Measurements from ENCODE around the gene GNMT. TPM values are rescaled to one million over a fixed set of nuclear protein-coding genes. Genes with fewer than 3 reads are reported as not detected.

Gene GNMT
- total and polyA plus RNA-seq, 10 of the 15 experiments (the other 5 are each of a cell fraction or from before 2014, with no cell fraction given): 0.27 to 1.1 (median 0.39) TPM

DNA sequence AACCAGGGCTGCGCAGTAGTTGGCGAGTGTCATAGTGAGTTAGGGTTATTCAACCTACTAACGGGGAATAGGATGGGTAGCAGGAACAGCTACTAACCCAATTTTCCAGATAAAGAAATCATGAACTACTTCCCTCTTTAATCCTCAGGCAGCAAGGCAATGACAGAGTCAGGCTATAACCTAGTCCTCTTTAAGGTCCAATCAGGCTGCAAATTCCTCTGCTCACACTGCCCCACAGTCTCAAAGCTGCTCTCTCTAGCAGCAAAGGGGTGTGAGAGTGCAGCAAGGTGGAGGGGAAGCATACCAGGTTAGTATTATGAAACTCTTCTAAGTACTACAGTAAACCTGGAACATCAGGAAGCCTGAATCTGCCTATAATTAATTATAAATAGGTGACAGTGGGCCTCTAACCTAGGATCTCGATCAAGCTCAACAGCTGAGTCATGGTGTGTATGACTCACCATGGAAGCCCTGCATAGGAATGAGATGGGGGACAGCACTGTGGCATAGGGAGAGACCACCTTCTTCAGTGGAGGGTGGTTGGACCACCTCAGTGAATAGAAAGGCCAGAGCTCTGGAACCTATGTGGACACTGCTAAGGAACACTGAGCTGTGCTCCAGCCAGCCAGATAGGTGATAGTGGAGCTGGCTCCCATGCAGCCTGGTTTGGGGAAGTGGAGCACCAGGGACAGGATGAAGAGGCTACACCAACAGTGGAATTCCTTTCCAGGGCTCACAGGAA, 10.5 kb downstream of the GNMT start (continued):
- TF ChIP-seq, protein P1, sequence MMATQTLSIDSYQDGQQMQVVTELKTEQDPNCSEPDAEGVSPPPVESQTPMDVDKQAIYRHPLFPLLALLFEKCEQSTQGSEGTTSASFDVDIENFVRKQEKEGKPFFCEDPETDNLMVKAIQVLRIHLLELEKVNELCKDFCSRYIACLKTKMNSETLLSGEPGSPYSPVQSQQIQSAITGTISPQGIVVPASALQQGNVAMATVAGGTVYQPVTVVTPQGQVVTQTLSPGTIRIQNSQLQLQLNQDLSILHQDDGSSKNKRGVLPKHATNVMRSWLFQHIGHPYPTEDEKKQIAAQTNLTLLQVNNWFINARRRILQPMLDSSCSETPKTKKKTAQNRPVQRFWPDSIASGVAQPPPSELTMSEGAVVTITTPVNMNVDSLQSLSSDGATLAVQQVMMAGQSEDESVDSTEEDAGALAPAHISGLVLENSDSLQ (IDR thresholded peaks at IDR 0.05): no peak
- TF ChIP-seq MYC (IDR thresholded peaks at IDR 0.05; ENCODE audit: insufficient read depth, insufficient read length, insufficient replicate concordance, low read length, severe bottlenecking): no peak

DNA sequence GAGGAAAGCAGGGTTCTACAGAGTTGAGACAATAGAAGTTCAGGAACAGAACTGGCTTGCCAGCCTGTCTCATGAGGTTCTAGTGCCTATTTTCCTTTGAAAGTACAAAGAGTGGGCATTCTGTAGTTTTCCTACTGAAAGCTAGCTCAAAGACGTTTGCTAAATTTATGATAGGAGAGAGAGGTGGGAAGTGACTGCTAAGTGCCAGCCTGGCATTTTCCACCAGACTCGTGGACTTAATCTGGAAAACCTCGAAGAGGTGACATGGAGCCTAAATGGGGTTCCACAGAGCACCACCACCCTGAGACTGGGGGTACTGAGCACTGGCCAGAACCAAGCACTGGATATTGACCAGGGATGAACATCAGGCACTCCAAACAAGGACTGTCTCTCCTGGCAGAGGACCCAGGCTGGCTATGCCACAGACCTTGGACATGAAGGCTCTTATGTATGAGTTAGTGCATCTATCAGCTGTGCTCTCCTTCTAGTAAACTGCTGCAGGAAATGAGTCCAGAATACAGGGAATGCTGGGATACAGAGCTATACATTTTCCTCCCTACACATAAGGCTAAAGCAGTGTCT, 11.3 kb downstream of the GNMT start:
- BruUV-seq (replicated peaks): no TSS peak
- no peak overlapping the region for H3K4me2 ChIP-seq (ENCODE audit: control insufficient read depth, insufficient read depth)
- CTCF ChIA-PET: interaction anchor here (0.6 to 1.8 kb wide), 2 partner anchors 172 to 224 kb away, joined by 3 to 6 read pairs; no protein-coding TSS in a partner anchor
- TF ChIP-seq, protein P2, sequence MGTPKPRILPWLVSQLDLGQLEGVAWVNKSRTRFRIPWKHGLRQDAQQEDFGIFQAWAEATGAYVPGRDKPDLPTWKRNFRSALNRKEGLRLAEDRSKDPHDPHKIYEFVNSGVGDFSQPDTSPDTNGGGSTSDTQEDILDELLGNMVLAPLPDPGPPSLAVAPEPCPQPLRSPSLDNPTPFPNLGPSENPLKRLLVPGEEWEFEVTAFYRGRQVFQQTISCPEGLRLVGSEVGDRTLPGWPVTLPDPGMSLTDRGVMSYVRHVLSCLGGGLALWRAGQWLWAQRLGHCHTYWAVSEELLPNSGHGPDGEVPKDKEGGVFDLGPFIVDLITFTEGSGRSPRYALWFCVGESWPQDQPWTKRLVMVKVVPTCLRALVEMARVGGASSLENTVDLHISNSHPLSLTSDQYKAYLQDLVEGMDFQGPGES (IDR thresholded peaks at IDR 0.05): no peak
- TF ChIP-seq LARP7 (IDR thresholded peaks at IDR 0.05) (no peak), TBL1XR1 (IDR thresholded peaks at IDR 0.05; ENCODE audit: low read depth, low read length) (no peak), SIN3A (IDR thresholded peaks at IDR 0.05; ENCODE audit: low read depth, low read length) (no peak), TAF1 (IDR thresholded peaks at IDR 0.05; ENCODE audit: borderline replicate concordance, low read depth, low read length) (no peak), BCL11A (IDR thresholded peaks at IDR 0.05; ENCODE audit: low read depth, low read length) (no peak), CREB1 (IDR thresholded peaks at IDR 0.05; ENCODE audit: low read depth) (no peak), HDGF (IDR thresholded peaks at IDR 0.05) (no peak), CREM (IDR thresholded peaks at IDR 0.05; ENCODE audit: low read depth) (no peak), NFIC (IDR thresholded peaks at IDR 0.05; ENCODE audit: low read depth, low read length) (no peak), CHD1 (IDR thresholded peaks at IDR 0.05; ENCODE audit: low read depth, low read length) (no peak), ASH2L (IDR thresholded peaks at IDR 0.05; ENCODE audit: borderline replicate concordance, low read depth) (no peak)
- TF ChIP-seq, protein P3, sequence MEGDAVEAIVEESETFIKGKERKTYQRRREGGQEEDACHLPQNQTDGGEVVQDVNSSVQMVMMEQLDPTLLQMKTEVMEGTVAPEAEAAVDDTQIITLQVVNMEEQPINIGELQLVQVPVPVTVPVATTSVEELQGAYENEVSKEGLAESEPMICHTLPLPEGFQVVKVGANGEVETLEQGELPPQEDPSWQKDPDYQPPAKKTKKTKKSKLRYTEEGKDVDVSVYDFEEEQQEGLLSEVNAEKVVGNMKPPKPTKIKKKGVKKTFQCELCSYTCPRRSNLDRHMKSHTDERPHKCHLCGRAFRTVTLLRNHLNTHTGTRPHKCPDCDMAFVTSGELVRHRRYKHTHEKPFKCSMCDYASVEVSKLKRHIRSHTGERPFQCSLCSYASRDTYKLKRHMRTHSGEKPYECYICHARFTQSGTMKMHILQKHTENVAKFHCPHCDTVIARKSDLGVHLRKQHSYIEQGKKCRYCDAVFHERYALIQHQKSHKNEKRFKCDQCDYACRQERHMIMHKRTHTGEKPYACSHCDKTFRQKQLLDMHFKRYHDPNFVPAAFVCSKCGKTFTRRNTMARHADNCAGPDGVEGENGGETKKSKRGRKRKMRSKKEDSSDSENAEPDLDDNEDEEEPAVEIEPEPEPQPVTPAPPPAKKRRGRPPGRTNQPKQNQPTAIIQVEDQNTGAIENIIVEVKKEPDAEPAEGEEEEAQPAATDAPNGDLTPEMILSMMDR (IDR thresholded peaks at IDR 0.05 in 2 of 3, conservative IDR thresholded peaks at IDR 0.05 in 1 of 3; ENCODE audit: control insufficient read depth in 2 of 3, extremely low read depth in 1 of 3, insufficient read depth in 1 of 3, low read depth in 3 of 3, low read length in 3 of 3): no peak
- TF ChIP-seq, protein P4, sequence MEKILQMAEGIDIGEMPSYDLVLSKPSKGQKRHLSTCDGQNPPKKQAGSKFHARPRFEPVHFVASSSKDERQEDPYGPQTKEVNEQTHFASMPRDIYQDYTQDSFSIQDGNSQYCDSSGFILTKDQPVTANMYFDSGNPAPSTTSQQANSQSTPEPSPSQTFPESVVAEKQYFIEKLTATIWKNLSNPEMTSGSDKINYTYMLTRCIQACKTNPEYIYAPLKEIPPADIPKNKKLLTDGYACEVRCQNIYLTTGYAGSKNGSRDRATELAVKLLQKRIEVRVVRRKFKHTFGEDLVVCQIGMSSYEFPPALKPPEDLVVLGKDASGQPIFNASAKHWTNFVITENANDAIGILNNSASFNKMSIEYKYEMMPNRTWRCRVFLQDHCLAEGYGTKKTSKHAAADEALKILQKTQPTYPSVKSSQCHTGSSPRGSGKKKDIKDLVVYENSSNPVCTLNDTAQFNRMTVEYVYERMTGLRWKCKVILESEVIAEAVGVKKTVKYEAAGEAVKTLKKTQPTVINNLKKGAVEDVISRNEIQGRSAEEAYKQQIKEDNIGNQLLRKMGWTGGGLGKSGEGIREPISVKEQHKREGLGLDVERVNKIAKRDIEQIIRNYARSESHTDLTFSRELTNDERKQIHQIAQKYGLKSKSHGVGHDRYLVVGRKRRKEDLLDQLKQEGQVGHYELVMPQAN (conservative IDR thresholded peaks at IDR 0.05): no peak

More for the DNA sequence above, 11.3 kb downstream of the GNMT start:
- WGBS (ENCODE audit: insufficient coverage, insufficient replicate concordance, low lambda C conversion rate, missing lambda C conversion rate): 97% methylated on average over 3 of the region's 3 CpGs
- POLR2A ChIA-PET: interaction anchor here (0.6 to 1.1 kb wide), 2 partner anchors 9 to 633 kb away, joined by 4 to 5 read pairs; no protein-coding TSS in a partner anchor
- DNase-seq (ENCODE audit: low read depth, low spot score): no peak
- no peak overlapping the region for H3K4me3 ChIP-seq
- peaks cover under 1% of the 10 kb centered on the region; the same call in 1 of the 2 replicates for H3K79me2 ChIP-seq (ENCODE audit: control insufficient read depth, insufficient read depth, low read length)
- H3K9me3 ChIP-seq (replicated peaks; ENCODE audit: control insufficient read depth, insufficient read depth, low read length): no peaks in the 10 kb centered on the region
- no peak overlapping the region for H3K9ac ChIP-seq (ENCODE audit: control insufficient read depth, insufficient read depth, low read length)
- no peak overlapping the region for H3K27ac ChIP-seq (ENCODE audit: control insufficient read depth, insufficient read depth)
- intact Hi-C loops (cut with micrococcal nuclease; ENCODE audit: unreplicated experiment) (no loop called here), in situ Hi-C loops (cut with MboI) (no loop called here)
- H2AFZ ChIP-seq (ENCODE audit: control insufficient read depth, low read depth, low read length): no peak overlapping the region
- ATAC-seq: no peak
- SMC1A ChIA-PET (ENCODE audit: uncharacterized antibody, unreplicated experiment): interaction anchor here (1.4 kb wide), 1 partner anchor 42 kb away, joined by 3 read pairs; the partner anchor contains the start of gene KLHDC3
- H3K4me1 ChIP-seq (ENCODE audit: control insufficient read depth, insufficient read depth, low read length): no peaks in the 10 kb centered on the region; the same call in 1 of the 2 replicates
- FAIRE-seq: no peak
- no peaks in the 10 kb centered on the region for H4K20me1 ChIP-seq (ENCODE audit: control insufficient read depth, insufficient read depth)
- RAD21 ChIA-PET (ENCODE audit: unreplicated experiment): no interaction called here
- no peaks in the 10 kb centered on the region for H3K27me3 ChIP-seq (replicated peaks in 1 of 2; ENCODE audit: control insufficient read depth in 2 of 2, insufficient read depth in 2 of 2, low read length in 1 of 2)
- no peaks in the 10 kb centered on the region; a peak in 2 of 4 replicates for H3K36me3 ChIP-seq (ENCODE audit: control insufficient read depth in 2 of 2, insufficient read depth in 2 of 2, low read length in 1 of 2)
